Astrocyte (in vitro differentiated cells and primary cell): ENCODE data around the gene VARS2. TPM values are rescaled to one million over a fixed set of nuclear protein-coding genes. Genes with fewer than 3 reads are reported as not detected.

Source experiments
- DNase-seq: peaks from one replicate; pipeline ENCODE4 v3.0.0-alpha.2; 2010; ENCODE audit warnings: low read depth
- FAIRE-seq: peaks from 2 replicates; lab custom pipeline; 2011; peaks lifted over from hg19 to GRCh38; lab: Jason Lieb, UNC
- H2AFZ ChIP-seq: 2 replicates; pipeline ENCODE4 v1.6.0; 2012; ENCODE audit warnings: low read depth, low read length, inconsistent platforms
- H3K27ac ChIP-seq: 2 replicates; pipeline ENCODE4 v1.5.1; 2011; ENCODE audit warnings: low read depth, low read length, inconsistent platforms
- H3K27me3 ChIP-seq: 2 replicates; pipeline ENCODE4 v1.6.0; 2011; ENCODE audit warnings: low read length, inconsistent platforms; ENCODE audit not compliant: insufficient read depth
- H3K36me3 ChIP-seq: 2 replicates; pipeline ENCODE4 v1.5.1; 2011; ENCODE audit warnings: low read length, inconsistent platforms; ENCODE audit not compliant: insufficient read depth
- H3K4me1 ChIP-seq: 2 replicates; pipeline ENCODE4 v1.5.1; 2011; ENCODE audit warnings: low read length, inconsistent platforms; ENCODE audit not compliant: insufficient read depth
- H3K4me2 ChIP-seq: 2 replicates; pipeline ENCODE4 v1.6.0; 2012; ENCODE audit warnings: low read length, inconsistent platforms
- H3K4me3 ChIP-seq: 2 replicates; pipeline ENCODE4 v1.5.1; 2011; ENCODE audit warnings: low read depth, mild to moderate bottlenecking, low read length, inconsistent platforms; ENCODE audit not compliant: insufficient read depth
- H3K79me2 ChIP-seq: 2 replicates; pipeline ENCODE4 v1.6.0; 2012; ENCODE audit warnings: mild to moderate bottlenecking, low read length, inconsistent platforms; ENCODE audit not compliant: insufficient read depth
- H3K9ac ChIP-seq: 2 replicates; pipeline ENCODE4 v1.6.0; 2012; ENCODE audit warnings: mild to moderate bottlenecking, low read length, inconsistent platforms
- H3K9me3 ChIP-seq: 2 replicates; pipeline ENCODE4 v1.5.1; 2012; ENCODE audit warnings: low read depth, mild to moderate bottlenecking, low read length, inconsistent platforms; ENCODE audit not compliant: insufficient read depth
- H4K20me1 ChIP-seq: 2 replicates; pipeline ENCODE4 v1.6.0; 2012; ENCODE audit warnings: low read length, inconsistent platforms; ENCODE audit not compliant: insufficient read depth
- H3K27ac Mint-ChIP-seq: one replicate; pipeline ENCODE4 v1.8.0; 2021; ENCODE audit warnings: mild to moderate bottlenecking, mixed read lengths; ENCODE audit not compliant: unreplicated experiment
- H3K27me3 Mint-ChIP-seq: one replicate; pipeline ENCODE4 v1.8.0; 2021; ENCODE audit warnings: low read depth, mixed read lengths; ENCODE audit not compliant: unreplicated experiment
- H3K36me3 Mint-ChIP-seq: one replicate; pipeline ENCODE4 v1.8.0; 2021; ENCODE audit warnings: low read depth, mixed read lengths; ENCODE audit not compliant: unreplicated experiment
- H3K4me1 Mint-ChIP-seq: one replicate; pipeline ENCODE4 v1.8.0; 2021; ENCODE audit warnings: low read depth, mixed read lengths; ENCODE audit not compliant: unreplicated experiment
- H3K4me3 Mint-ChIP-seq: one replicate; pipeline ENCODE4 v1.8.0; 2021; ENCODE audit warnings: mild to moderate bottlenecking, moderate library complexity, mixed read lengths; ENCODE audit not compliant: unreplicated experiment
- H3K9me3 Mint-ChIP-seq: one replicate; pipeline ENCODE4 v1.8.0; 2021; ENCODE audit warnings: mild to moderate bottlenecking, mixed read lengths; ENCODE audit not compliant: unreplicated experiment
- EZH2 ChIP-seq: IDR thresholded peaks from 2 replicates; pipeline ENCODE4 v1.6.1; 2012; ENCODE audit warnings: mild to moderate bottlenecking, low read length, inconsistent platforms; ENCODE audit not compliant: insufficient read depth
- total RNA-seq: library from RNA; stranded (reverse); gene quantifications from 2 replicates; pipeline ENCODE4 v1.2.1, GENCODE V29; 2021
- TF ChIP-seq, protein P1 (sequence below): IDR thresholded peaks from 2 replicates; pipeline ENCODE4 v1.5.1; 2011; ENCODE audit warnings: low read depth, mild to moderate bottlenecking, inconsistent platforms, low read length, moderate library complexity; ENCODE audit not compliant: insufficient read depth

The VARS2 gene
- total RNA-seq, 1 donor from 2014 or later, result 19.8 TPM

DNA sequence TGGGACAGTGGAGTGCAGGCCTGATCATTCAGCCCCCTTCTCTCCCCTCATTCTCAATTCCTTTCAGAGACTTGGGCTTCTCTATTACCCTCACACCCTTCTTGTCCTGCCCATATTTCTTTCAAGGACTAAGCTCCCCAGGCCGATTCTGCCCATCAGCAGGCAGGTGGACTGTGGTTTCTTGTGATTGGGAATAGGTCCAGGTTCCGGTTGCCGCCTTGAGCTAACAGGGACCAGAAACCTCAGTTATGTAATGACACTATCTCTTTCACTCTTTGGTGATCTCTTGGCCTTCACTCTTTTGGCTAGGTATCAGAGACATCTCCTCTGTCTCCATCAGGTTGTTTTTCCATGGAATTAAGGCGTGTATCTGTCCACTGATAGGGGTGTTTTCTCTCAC, 33.2 kb downstream of the VARS2 start:
- no peaks in the 10 kb centered on the region for H3K79me2 ChIP-seq
- no peaks in the 10 kb centered on the region for H3K9me3 ChIP-seq
- no peak overlapping the region for H2AFZ ChIP-seq
- H3K9ac ChIP-seq, result no peak overlapping the region
- no peak overlapping the region for H3K27ac Mint-ChIP-seq
- H4K20me1 ChIP-seq, result no peaks in the 10 kb centered on the region
- FAIRE-seq (no peak), DNase-seq (no peak)
- no peak overlapping the region for H3K27ac ChIP-seq
- no peak overlapping the region for H3K4me3 ChIP-seq
- H3K9me3 Mint-ChIP-seq, result peaks cover 18% of the 10 kb centered on the region
- H3K27me3 Mint-ChIP-seq, result peaks cover 75% of the 10 kb centered on the region
- H3K4me2 ChIP-seq, result no peak overlapping the region
- peaks cover 5% of the 10 kb centered on the region for H3K4me1 ChIP-seq
- no peak overlapping the region for H3K4me3 Mint-ChIP-seq
- TF ChIP-seq, protein P1, sequence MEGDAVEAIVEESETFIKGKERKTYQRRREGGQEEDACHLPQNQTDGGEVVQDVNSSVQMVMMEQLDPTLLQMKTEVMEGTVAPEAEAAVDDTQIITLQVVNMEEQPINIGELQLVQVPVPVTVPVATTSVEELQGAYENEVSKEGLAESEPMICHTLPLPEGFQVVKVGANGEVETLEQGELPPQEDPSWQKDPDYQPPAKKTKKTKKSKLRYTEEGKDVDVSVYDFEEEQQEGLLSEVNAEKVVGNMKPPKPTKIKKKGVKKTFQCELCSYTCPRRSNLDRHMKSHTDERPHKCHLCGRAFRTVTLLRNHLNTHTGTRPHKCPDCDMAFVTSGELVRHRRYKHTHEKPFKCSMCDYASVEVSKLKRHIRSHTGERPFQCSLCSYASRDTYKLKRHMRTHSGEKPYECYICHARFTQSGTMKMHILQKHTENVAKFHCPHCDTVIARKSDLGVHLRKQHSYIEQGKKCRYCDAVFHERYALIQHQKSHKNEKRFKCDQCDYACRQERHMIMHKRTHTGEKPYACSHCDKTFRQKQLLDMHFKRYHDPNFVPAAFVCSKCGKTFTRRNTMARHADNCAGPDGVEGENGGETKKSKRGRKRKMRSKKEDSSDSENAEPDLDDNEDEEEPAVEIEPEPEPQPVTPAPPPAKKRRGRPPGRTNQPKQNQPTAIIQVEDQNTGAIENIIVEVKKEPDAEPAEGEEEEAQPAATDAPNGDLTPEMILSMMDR, result no peak
- TF ChIP-seq EZH2, result no peak
- H3K27me3 ChIP-seq, result peaks cover 4% of the 10 kb centered on the region
- H3K4me1 Mint-ChIP-seq, result peaks cover 6% of the 10 kb centered on the region
- no peaks in the 10 kb centered on the region for H3K36me3 Mint-ChIP-seq
- no peaks in the 10 kb centered on the region for H3K36me3 ChIP-seq

DNA sequence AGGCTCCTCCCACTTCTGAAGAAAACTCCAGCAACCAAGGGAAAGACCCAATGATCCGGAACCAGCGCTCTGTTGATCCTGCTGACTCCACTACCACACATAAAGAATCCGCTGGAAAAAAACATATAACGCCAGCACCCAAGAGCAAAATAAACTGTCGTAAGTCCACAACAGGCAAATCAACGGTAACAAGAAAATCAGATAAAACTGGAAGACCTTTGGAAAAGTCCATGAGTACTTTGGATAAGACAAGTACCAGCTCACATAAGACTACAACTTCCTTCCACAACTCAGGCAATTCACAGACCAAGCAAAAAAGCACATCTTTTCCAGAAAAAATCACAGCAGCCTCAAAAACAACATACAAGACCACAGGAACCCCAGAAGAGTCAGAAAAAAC, 34.8 kb downstream of the VARS2 start:
- DNase-seq, result no peak
- Histone ChIP-seq H3K27ac (no peak overlapping the region), H3K4me2 (no peak overlapping the region), H3K4me3 (no peak overlapping the region), H3K36me3 (no peaks in the 10 kb centered on the region), H3K9me3 (no peaks in the 10 kb centered on the region), H4K20me1 (no peaks in the 10 kb centered on the region), H2AFZ (no peak overlapping the region), H3K79me2 (no peaks in the 10 kb centered on the region), H3K27me3 (peaks cover 10% of the 10 kb centered on the region), H3K4me1 (no peaks in the 10 kb centered on the region), H3K9ac (no peak overlapping the region)
- TF ChIP-seq, protein P1, result no peak
- no peak for TF ChIP-seq EZH2
- H3K27ac Mint-ChIP-seq, result no peak overlapping the region
- no peak overlapping the region for H3K4me3 Mint-ChIP-seq
- H3K9me3 Mint-ChIP-seq, result peaks cover 21% of the 10 kb centered on the region
- no peaks in the 10 kb centered on the region for H3K36me3 Mint-ChIP-seq
- peaks cover 81% of the 10 kb centered on the region for H3K27me3 Mint-ChIP-seq
- H3K4me1 Mint-ChIP-seq, result no peaks in the 10 kb centered on the region
- no peak for FAIRE-seq

DNA sequence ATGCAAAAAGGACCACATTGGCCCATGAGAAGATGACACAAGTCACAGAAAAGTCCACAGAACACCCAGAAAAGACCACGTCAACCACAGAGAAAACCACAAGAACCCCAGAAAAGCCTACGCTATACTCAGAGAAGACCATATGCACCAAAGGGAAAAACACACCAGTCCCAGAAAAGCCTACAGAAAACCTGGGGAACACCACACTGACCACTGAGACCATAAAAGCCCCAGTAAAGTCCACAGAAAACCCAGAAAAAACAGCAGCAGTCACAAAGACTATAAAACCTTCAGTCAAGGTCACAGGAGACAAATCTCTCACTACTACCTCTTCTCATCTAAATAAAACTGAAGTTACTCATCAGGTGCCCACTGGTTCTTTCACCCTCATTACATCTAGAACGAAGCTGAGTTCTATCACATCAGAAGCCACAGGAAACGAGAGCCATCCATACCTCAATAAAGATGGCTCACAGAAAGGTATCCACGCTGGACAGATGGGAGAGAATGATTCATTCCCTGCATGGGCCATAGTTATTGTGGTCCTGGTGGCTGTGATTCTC, 38.0 kb downstream of the VARS2 start:
- Histone ChIP-seq H3K4me1 (peaks cover 6% of the 10 kb centered on the region), H3K9me3 (no peaks in the 10 kb centered on the region), H3K4me2 (no peak overlapping the region), H3K27me3 (peaks cover 19% of the 10 kb centered on the region), H3K36me3 (no peaks in the 10 kb centered on the region), H3K9ac (no peak overlapping the region), H3K27ac (no peak overlapping the region), H3K4me3 (no peak overlapping the region), H2AFZ (no peak overlapping the region), H4K20me1 (no peaks in the 10 kb centered on the region), H3K79me2 (no peaks in the 10 kb centered on the region)
- DNase-seq (no peak), FAIRE-seq (no peak)
- peaks cover 6% of the 10 kb centered on the region for H3K4me1 Mint-ChIP-seq
- TF ChIP-seq, protein P1, result no peak
- no peak for TF ChIP-seq EZH2
- no peak overlapping the region for H3K4me3 Mint-ChIP-seq
- no peaks in the 10 kb centered on the region for H3K36me3 Mint-ChIP-seq
- peaks cover 91% of the 10 kb centered on the region for H3K27me3 Mint-ChIP-seq
- peaks cover 23% of the 10 kb centered on the region for H3K9me3 Mint-ChIP-seq
- no peak overlapping the region for H3K27ac Mint-ChIP-seq
